MG63 (cell line): Measurements from ENCODE around the gene DOCK6. TPM values are rescaled to one million over a fixed set of nuclear protein-coding genes. Genes with fewer than 3 reads are reported as not detected.

ENCODE experiments used
- DNase-seq: peaks from one replicate; pipeline ENCODE4 v3.0.0-alpha.2; 2020
- H3K27me3 ChIP-seq: fragments of 250-450 bp; sonication (Bioruptor Pico); 2 replicates; pipeline ENCODE4 v1.5.1; 2020; ENCODE audit warnings: mild to moderate bottlenecking, moderate library complexity
- H3K36me3 ChIP-seq: fragments of 250-450 bp; sonication (Bioruptor Pico); 2 replicates; pipeline ENCODE4 v1.5.1; 2020; ENCODE audit warnings: mild to moderate bottlenecking, moderate library complexity
- H3K4me3 ChIP-seq: fragments of 250-450 bp; sonication (Bioruptor Pico); 2 replicates; pipeline ENCODE4 v1.5.1; 2020; ENCODE audit warnings: mild to moderate bottlenecking, moderate library complexity
- H3K9me3 ChIP-seq: fragments of 250-450 bp; sonication (Bioruptor Pico); 2 replicates; pipeline ENCODE4 v1.5.1; 2020; ENCODE audit warnings: mild to moderate bottlenecking, moderate library complexity
- total RNA-seq: library from RNA; depleted of rRNA; stranded (reverse); fragments of >200 nt; shearing (Covaris generic); gene quantifications from 2 replicates; pipeline ENCODE4 v1.2.3, GENCODE V29; 2014; ENCODE audit warnings: low replicate concordance; rRNA removed

Gene DOCK6
- total RNA-seq, 1 experiment from 2014 or later, result 8.8 TPM

DNA sequence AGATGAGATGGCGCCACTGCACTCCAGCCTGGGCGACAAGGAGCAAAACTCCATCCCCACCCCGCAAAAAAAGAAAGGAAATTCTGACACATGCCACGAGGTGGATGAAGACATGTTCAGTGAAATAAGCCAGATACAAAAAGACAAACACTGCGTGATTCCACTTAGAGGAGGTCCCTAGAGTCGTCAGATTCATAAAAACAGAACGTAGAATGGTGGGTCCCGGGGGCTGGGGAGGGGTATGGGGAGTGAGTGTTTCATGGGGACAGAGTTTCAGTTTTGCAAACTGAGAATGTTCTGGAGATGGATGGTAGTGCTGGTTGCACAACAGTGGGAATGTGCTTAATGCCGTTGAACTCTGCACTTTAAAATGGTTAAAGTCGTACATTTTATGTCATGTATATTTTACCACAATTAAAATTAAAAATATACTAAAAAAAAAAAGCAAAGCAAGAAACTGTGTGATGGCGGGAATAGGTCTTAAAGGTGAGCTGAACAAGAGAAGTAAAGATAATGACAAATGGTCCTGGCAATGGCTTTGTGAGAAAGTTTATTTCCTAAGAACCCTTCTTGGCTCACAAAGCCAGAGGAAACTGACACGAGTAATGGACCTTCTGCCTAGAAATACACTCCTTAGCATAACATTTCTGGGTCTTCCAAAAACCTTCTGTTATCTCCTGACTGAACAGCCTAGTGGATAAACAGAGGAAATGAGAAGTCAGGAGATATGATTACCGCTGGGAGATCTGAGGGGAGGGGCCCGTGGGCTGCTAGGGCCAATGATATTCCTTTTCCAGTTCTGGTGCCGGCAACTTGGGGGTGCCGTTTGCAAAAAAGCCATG is 102.5 kb downstream of the DOCK6 start:
- no peak overlapping the region for H3K4me3 ChIP-seq
- no peaks in the 10 kb centered on the region for H3K27me3 ChIP-seq
- peaks cover 14% of the 10 kb centered on the region for H3K36me3 ChIP-seq
- DNase-seq, result no peak
- peaks cover 2% of the 10 kb centered on the region; the same call in 1 of the 2 replicates for H3K9me3 ChIP-seq

DNA sequence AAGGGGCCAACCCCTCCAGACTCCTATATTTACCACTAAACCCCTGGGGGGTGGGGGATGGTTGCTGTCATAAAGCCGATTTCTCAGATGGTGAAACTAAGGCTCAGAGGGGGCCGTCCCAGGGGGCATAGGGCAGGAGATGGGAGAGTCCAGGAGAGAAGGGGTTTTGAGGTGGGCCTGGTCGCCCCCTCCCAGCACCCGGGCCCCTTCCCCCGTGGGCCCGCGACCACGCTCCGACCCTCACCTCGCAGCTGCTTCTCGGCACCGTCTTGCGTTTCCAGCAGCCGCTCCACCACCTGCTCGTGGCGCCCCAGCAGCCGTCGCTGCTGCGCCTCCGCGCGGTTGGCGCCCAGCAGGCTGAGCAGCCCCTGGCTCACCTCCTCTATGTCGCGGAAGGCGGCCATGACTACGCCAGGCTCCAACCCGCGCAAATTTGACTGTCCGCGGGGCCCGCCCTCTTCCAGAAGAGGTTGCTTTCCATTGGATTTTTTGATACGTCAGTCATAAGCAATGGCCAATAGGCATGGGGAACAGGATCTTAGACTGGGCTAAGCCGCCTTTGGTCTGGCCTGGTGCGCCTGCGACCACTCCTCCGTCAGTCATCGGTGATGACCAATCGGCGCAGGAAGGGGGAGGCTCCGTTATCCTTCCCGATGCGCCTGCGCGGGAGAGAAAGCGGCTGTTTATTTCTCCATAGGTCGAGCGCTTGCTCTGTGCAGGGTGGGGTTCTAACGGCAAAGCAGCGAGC is 106.8 kb downstream of the DOCK6 start, which contains the start of gene SPC24:
TSS of gene SPC24 (minus strand) at position 410 of the 748 bp plus-strand sequence. CDS start at position 404, 6 bp downstream.
- Histone ChIP-seq H3K4me3 (peak within 1 kb of the TSS; percentile 76), H3K36me3 (peaks cover 26% of the 10 kb centered on the region), H3K27me3 (no peaks in the 10 kb centered on the region), H3K9me3 (peaks cover 1% of the 10 kb centered on the region; the same call in 1 of the 2 replicates)
- peak; percentile 99 for DNase-seq

DNA sequence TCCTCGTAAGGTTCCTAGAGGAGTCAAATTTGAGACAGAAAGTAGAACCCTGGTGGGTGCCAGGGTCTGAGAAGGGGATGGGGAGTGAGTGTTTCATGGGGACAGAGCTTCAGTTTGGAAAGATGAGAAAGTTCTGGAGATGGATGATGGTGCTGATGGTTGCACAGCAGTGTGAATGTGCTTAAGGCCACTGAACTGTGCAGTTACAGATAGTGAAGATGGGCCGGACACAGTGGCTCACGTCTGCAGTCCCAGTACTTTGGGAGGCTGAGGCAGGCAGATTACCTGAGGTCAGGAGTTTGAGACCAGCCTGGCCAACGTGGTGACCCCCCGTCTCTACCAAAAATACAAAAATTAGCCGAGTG is 107.7 kb downstream of the DOCK6 start:
- Histone ChIP-seq H3K9me3 (no peaks in the 10 kb centered on the region), H3K36me3 (peaks cover 34% of the 10 kb centered on the region), H3K27me3 (no peaks in the 10 kb centered on the region), H3K4me3 (peak overlapping the region; percentile 76)
- DNase-seq, result no peak

DNA sequence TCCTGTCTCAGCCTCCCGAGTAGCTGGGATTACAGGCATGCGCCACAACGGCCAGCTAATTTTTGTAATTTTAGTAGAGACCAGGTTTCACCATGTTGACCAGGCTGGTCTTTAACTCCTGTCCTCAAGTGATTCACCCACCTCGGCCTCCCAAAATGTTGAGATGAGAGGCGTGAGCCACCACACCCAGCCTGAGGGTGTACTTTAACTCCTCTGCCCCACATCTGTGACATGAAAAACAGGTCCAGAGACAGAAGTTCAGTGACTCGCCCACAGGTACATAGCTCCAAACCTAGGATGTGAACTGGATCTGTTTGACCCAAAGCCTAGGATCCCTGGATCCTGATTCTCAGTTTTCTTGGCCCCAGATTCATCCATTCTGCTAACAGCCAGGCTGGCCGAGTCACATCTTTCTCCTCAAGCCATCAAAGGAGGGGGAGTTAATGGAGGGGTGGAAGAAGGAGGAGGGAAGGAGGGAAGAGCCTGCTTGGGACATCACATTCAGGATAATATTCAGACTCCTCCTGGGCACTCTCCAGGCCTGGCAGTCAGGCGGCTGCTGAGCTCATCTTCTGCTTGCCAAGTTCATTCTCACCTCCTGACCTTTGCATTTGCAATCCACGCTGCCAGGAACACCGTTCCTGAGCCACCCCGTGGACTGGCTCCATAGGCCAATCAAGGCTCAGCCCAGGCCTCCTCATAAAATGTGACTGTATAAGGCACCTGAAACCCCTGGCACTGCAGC is 109.8 kb downstream of the DOCK6 start:
- Histone ChIP-seq H3K36me3 (peaks cover 53% of the 10 kb centered on the region), H3K4me3 (no peak overlapping the region), H3K9me3 (no peaks in the 10 kb centered on the region), H3K27me3 (no peaks in the 10 kb centered on the region)
- peak; percentile 95 for DNase-seq

DNA sequence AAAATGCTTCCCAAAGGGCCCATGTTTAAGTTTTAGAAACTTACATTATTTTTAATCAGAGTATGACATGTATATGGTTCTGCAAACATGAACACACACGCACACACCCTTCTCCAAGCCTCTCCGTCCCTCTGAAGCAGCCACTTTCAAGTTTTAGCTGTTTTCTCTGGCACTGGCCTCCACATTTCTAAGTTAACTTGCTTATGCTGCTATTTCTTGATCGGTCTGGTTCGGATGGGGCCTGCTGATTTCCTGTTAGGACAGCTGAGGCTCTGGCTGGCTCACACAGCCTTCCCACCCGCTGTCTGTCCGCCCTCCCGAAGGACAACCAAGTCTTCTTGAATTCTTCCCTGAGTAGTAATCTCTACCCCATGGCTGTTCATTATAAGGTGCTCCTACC is 111.1 kb downstream of the DOCK6 start:
- Histone ChIP-seq H3K4me3 (no peak overlapping the region), H3K27me3 (no peaks in the 10 kb centered on the region), H3K36me3 (peaks cover 60% of the 10 kb centered on the region), H3K9me3 (no peaks in the 10 kb centered on the region)
- no peak for DNase-seq

Other genes with a start within 250 kb of the DOCK6 start
- 23.5 and 32.0 TPM in 2 replicates for gene LDLR, start 173.1 kb downstream of the DOCK6 start, total RNA-seq
- 69.7 and 113 TPM in 2 replicates for gene SPC24, start 106.7 kb downstream of the DOCK6 start, total RNA-seq
- 81.9 and 86.7 TPM in 2 replicates for gene KANK2, start 65.0 kb downstream of the DOCK6 start, total RNA-seq
- gene ANGPTL8, start 22.9 kb downstream of the DOCK6 start, total RNA-seq, result not detected in 2 replicates
- gene TSPAN16, start 33.6 kb upstream of the DOCK6 start, total RNA-seq, result 1.0 TPM in 1 of 2 replicates, not detected in the other
- 2.3 and 3.1 TPM in 2 replicates for gene RAB3D, start 77.1 kb upstream of the DOCK6 start, total RNA-seq
- gene TMEM205, start 83.7 kb upstream of the DOCK6 start, total RNA-seq, result 139 and 195 TPM in 2 replicates
- gene CCDC159, start 84.0 kb upstream of the DOCK6 start, total RNA-seq, result 5.4 and 9.0 TPM in 2 replicates
- 3.9 and 12.3 TPM in 2 replicates for gene PLPPR2, start 92.9 kb upstream of the DOCK6 start, total RNA-seq
- gene SWSAP1, start 112.1 kb upstream of the DOCK6 start, total RNA-seq, result 1.3 and 3.1 TPM in 2 replicates
- gene EPOR, start 121.8 kb upstream of the DOCK6 start, total RNA-seq, result 2.6 and 2.9 TPM in 2 replicates
- gene RGL3, start 156.8 kb upstream of the DOCK6 start, total RNA-seq, result 0.10 TPM in 1 of 2 replicates, not detected in the other
- 0.22 and 2.0 TPM in 2 replicates for gene ODAD3, start 172.6 kb upstream of the DOCK6 start, total RNA-seq
- 93.3 and 256 TPM in 2 replicates for gene PRKCSH, start 173.1 kb upstream of the DOCK6 start, total RNA-seq
- gene ELAVL3, start 218.5 kb upstream of the DOCK6 start, total RNA-seq, result not detected in 2 replicates
- 7.4 and 12.8 TPM in 2 replicates for gene ZNF653, start 243.3 kb upstream of the DOCK6 start, total RNA-seq